Measurements from ENCODE around the gene DCP1B.

Gene DCP1B

GRCh38 chr12:1935700-1936378 lies 68.4 kb downstream of the DCP1B start:
- H3K27ac ChIP-seq (ENCODE audit: low read depth, low read length) = no peak overlapping the region
- no peaks in the 10 kb centered on the region for H3K79me2 ChIP-seq (ENCODE audit: insufficient read depth, low read length)
- no peak overlapping the region for H2AFZ ChIP-seq (ENCODE audit: low read depth, low read length, severe bottlenecking)
- no peak overlapping the region for H3K9ac ChIP-seq (ENCODE audit: low read length)
- H3K27me3 ChIP-seq (ENCODE audit: low read length) = no peaks in the 10 kb centered on the region
- H3K9me3 ChIP-seq (ENCODE audit: insufficient read depth, low read length) = no peaks in the 10 kb centered on the region
- H3F3A ChIP-seq (ENCODE audit: insufficient read depth) = no peaks in the 10 kb centered on the region
- no peaks in the 10 kb centered on the region for H3K36me3 ChIP-seq (ENCODE audit: low read length)
- H3K9me2 ChIP-seq (replicated peaks; ENCODE audit: insufficient read depth, low read length) = no peaks in the 10 kb centered on the region
- no peak overlapping the region for H3K4me2 ChIP-seq (ENCODE audit: low read depth, low read length, poor library complexity, severe bottlenecking)
- H4K20me1 ChIP-seq (ENCODE audit: low read depth, low read length) = no peaks in the 10 kb centered on the region
- H3K4me3 ChIP-seq (ENCODE audit: insufficient read depth, low read length, poor library complexity, severe bottlenecking) = no peak overlapping the region
- TF ChIP-seq EZH2phosphoT487 (conservative IDR thresholded peaks at IDR 0.05; ENCODE audit: low read length) (no peak), CTCF (IDR thresholded peaks at IDR 0.05; ENCODE audit: insufficient read depth, low read length, poor library complexity, severe bottlenecking) (no peak)

GRCh38 chr12:1935242-1935641 lies 69.0 kb downstream of the DCP1B start:
- Histone ChIP-seq H3K27ac (ENCODE audit: low read depth, low read length) (no peak overlapping the region), H3F3A (ENCODE audit: insufficient read depth) (no peaks in the 10 kb centered on the region), H3K9me3 (ENCODE audit: insufficient read depth, low read length) (no peaks in the 10 kb centered on the region), H4K20me1 (ENCODE audit: low read depth, low read length) (no peaks in the 10 kb centered on the region), H3K4me2 (ENCODE audit: low read depth, low read length, poor library complexity, severe bottlenecking) (no peak overlapping the region), H3K9ac (ENCODE audit: low read length) (no peak overlapping the region), H3K4me3 (ENCODE audit: insufficient read depth, low read length, poor library complexity, severe bottlenecking) (no peak overlapping the region), H3K79me2 (ENCODE audit: insufficient read depth, low read length) (no peaks in the 10 kb centered on the region), H3K9me2 (replicated peaks; ENCODE audit: insufficient read depth, low read length) (no peaks in the 10 kb centered on the region), H3K27me3 (ENCODE audit: low read length) (no peaks in the 10 kb centered on the region), H3K36me3 (ENCODE audit: low read length) (no peaks in the 10 kb centered on the region), H2AFZ (ENCODE audit: low read depth, low read length, severe bottlenecking) (no peak overlapping the region)
- TF ChIP-seq CTCF (IDR thresholded peaks at IDR 0.05; ENCODE audit: insufficient read depth, low read length, poor library complexity, severe bottlenecking) (no peak), EZH2phosphoT487 (conservative IDR thresholded peaks at IDR 0.05; ENCODE audit: low read length) (no peak)

GRCh38 chr12:1934831-1935230 lies 69.4 kb downstream of the DCP1B start:
- no peak overlapping the region for H2AFZ ChIP-seq (ENCODE audit: low read depth, low read length, severe bottlenecking)
- no peak overlapping the region for H3K9ac ChIP-seq (ENCODE audit: low read length)
- no peaks in the 10 kb centered on the region for H3K79me2 ChIP-seq (ENCODE audit: insufficient read depth, low read length)
- no peaks in the 10 kb centered on the region for H4K20me1 ChIP-seq (ENCODE audit: low read depth, low read length)
- no peaks in the 10 kb centered on the region for H3K9me2 ChIP-seq (replicated peaks; ENCODE audit: insufficient read depth, low read length)
- H3K27me3 ChIP-seq (ENCODE audit: low read length) = no peaks in the 10 kb centered on the region
- no peak for TF ChIP-seq CTCF (IDR thresholded peaks at IDR 0.05; ENCODE audit: insufficient read depth, low read length, poor library complexity, severe bottlenecking)
- no peak for TF ChIP-seq EZH2phosphoT487 (conservative IDR thresholded peaks at IDR 0.05; ENCODE audit: low read length)
- no peaks in the 10 kb centered on the region for H3F3A ChIP-seq (ENCODE audit: insufficient read depth)
- no peak overlapping the region for H3K27ac ChIP-seq (ENCODE audit: low read depth, low read length)
- no peak overlapping the region for H3K4me3 ChIP-seq (ENCODE audit: insufficient read depth, low read length, poor library complexity, severe bottlenecking)
- no peaks in the 10 kb centered on the region for H3K36me3 ChIP-seq (ENCODE audit: low read length)
- H3K9me3 ChIP-seq (ENCODE audit: insufficient read depth, low read length) = no peaks in the 10 kb centered on the region
- H3K4me2 ChIP-seq (ENCODE audit: low read depth, low read length, poor library complexity, severe bottlenecking) = no peak overlapping the region

All from SU-DHL-6 (cell line).